ENCODE measurements around the gene LRSAM1.

Gene LRSAM1

DNA sequence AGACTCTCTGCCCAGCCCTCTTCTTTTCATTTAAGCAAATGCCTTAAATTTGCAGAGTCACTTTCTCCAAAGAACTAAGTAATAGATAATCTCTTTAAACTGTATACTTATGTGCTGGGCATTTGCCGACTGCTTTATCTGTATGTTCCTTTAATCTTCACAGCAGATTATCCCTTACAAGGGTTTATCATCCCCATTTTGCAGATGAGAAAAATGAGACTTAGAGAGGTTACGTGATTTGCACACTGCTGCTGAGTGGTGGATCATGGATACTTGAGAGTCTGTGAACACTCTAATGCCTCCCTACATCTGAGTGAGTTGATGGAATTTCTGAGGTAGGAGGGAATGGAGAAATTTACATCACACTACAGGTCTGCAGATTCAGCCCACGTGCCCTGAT is 23.0 kb upstream of the LRSAM1 start:
- no peak for DNase-seq

DNA sequence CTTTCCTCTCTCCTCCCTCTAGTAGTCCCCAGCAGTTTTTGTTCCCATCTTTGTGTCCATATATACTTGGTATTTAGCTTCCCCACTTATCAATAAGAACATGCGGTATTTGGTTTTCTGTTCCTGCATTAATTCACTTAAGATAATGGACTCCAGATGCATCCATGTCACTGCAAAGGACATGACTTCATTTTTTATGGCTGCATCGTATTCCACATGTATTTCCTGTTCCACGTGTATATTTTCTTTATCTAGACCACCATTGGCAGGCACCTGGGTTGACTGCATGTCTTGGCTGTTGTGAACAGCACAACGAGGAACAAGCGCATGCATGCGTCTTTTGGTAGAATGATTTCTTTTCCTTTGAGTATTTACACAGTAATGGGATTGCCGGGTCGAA is 20.9 kb upstream of the LRSAM1 start:
- DNase-seq = no peak

DNA sequence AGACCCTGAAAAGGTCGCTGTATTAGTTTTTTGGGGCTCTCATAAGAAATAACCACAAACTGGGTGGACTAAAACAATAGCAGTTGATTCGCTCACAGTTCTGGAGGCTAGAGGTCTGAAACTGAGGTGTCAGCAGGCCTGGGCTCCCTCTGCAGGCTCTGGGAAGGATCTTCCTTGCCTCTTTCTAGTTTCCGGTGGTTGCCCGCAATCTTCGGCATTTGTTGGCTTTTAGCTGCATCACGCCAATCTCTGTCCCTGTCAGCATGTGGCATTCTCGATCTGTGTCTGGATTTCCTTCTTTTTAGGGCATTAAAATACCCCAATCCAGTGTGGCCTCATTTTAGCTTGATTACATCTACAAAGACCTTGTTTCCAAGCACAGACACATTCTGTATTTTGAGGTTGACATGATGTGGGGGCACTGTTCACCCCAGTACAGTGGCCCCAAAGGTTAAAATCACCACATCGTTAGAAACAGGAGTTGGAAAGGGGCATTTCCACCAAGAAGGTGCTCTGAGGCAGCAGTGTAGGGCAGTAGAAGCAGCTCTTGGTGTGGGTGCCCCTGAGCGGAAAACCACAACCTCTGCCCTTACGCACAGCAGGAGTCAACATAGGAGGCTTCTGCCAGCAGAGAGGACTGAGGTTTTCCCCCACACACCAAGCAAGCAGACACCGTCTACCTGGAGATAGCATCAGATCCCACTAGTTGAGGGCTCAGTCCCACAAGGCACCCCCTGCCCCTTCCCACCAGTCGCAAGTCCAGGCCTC is 13.6 kb upstream of the LRSAM1 start:
- DNase-seq = no peak

DNA sequence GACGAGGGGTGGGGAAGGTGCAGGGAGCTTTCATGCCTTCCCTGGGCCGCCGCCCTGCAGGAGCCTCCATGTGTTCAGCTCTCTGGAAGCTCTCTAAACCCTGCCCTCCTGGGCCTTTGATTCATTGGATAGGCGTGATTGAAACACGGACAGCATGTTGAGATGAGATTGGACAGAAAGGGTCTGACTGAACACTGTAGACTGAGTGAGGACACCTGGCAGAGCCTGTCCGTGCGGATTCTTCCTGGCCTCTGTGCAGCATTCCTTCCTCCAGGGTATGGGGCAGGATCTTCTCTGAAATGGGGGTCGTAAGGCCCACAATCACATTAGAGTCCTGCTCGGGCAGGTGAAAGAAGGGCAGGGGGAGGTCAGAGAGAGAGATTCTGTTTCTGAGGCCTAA is 12.9 kb upstream of the LRSAM1 start:
- no peak for DNase-seq

DNA sequence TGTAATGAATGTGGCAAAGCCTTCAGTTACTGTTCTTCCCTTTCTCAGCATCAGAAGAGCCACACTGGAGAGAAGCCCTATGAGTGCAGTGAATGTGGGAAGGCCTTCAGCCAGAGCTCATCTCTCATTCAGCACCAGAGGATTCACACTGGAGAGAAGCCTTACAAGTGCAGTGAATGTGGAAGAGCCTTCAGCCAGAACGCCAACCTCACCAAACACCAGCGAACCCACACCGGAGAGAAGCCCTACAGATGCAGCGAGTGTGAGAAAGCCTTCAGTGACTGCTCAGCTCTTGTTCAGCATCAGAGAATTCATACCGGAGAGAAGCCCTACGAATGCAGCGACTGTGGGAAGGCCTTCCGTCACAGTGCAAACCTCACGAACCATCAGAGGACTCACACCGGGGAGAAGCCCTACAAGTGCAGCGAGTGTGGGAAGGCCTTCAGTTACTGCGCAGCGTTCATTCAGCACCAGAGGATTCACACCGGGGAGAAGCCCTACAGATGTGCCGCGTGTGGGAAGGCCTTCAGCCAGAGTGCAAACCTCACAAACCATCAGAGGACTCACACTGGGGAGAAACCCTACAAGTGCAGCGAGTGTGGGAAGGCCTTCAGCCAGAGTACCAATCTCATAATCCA is 6.9 kb upstream of the LRSAM1 start:
- no peak for DNase-seq

DNA sequence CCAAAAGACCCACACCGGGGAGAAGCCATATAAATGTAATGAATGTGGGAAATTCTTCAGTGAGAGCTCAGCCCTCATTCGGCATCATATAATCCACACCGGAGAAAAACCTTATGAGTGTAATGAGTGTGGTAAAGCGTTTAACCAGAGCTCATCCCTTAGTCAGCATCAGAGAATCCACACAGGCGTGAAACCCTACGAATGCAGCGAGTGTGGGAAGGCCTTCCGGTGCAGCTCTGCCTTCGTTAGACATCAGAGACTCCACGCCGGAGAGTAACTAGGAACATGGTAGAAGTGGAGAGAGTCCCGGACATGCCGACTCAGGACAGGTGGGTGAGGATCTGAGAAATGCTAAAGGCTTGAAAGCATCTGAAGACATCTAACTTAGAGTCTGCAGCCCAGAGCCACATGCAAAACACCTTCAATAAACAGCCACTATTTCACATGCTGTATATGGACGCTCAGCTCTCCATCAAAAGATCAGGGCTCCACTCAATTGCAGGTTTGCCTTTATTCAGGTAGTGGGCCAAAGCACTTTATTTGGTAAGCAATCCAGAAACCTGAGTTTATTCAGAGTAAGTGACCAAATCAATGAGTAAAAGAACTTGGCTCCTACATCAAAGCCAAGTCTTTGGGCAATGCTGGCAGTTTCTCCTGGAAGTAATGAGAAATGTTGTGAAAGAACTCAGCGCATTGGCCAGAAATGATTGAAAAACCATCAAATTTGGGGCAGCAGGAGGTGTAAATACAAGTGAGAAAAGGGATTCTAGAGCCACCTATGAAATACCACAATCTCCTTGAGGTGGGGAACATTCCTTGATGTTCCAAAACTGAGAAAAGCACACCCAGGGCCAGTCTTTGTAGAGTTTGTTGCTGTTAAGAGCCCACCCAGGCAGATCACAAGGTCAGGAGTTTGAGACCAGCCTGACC is 6.1 kb upstream of the LRSAM1 start:
- no peak for DNase-seq

DNA sequence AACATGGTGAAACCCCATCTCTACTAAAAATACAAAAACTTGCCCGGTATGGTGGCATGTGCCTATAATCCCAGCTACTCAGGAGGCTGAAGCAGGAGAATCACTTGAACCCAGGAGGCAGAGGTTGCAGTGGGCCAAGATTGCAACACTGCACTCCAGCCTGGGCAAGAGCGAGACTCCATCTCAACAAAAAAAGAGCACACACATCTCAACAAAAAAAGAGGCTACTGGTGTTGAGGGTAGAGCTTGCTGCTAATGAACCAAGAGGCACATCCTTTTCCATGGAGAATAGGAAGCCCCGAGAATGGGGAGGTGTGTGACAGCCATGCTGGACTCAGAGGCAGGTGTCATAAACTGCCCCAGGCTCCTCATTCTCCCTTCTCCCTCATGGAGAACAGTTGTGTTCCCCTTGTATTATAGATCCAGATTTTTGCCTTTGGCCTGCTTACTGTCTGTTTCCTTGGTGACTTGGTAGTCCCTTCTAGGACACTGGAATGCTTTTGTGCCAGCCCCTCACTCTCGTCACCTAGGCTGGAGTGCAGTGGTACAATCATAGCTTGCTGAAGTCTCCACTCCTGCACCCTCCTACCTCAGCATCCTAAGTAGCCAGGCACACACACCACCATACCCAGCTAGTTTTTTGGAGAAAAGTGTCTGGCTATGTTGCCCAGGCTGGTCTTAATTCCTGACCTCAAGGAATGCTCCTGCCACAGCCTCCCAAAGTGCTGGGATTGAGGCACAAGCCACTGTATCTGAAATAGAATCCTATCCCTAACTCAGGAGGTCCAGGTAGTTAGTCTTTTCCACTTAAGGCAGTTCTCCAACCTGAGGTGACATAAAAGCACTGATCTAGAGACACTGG is 5.2 kb upstream of the LRSAM1 start:
- no peak for DNase-seq

DNA sequence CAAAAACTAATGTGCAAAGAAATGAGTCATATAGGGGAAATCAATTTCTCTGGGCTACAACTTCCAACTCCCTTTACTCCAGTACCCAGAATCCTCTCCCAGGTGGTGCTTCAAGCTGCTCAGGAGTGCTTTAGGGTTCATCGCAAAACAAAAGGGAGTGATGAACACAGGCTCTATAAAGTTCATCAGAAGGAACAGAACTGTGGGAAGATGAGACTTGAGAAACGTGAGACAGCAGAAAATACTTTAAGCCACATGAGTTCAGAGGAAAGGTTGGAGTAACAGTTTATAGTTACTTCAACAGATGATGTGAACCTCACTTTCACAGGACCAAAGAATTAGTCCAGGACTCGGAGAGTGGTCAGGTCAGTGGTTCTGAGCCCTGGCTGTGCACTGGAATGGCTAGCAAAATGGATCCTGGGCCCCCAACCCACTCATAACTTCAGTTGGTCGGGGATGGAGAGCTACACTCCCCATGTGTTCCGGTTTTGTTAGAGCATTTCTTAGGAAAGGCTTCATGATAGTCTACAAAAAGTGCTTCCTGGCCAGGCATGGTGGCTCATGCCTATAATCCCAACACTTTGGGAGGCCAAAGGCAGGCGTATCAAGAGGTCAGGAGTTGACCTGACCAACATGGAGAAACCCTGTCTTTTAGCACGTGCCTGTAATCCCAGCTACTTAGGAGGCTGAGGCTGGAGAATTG is 4.4 kb upstream of the LRSAM1 start:
- no peak for DNase-seq

DNA sequence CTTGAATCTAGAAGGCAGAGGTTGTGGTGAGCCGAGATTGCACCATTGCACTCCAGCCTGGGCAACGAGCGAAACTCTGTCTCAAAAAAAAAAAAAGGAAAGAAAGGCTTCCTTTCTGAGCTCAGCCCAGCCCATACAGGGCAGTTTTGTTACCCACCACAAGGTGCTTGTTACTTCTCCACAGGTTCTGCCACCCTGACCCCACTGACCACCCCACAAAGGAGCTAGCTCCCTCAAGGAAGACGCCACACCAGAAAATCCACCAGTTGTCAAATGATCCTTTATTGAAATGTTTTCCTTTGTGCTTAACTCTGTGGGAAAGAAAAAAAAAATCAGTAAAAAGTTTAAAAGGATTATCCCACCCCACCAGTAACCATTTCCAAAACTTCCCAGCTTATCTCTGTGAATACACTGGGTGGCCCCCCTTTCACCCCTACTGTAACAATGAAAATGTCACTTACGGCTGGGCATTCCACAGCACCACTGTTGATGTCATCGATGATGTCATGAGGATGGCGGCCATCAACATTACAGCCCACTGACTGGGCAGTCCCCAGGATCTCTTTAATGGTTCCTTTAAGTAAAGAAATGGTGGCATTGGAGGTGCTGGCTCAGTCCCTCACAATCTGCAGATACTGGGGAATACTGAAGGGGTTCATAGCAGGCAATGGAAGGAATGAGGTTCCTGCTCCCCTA is 3.7 kb upstream of the LRSAM1 start:
- no peak for DNase-seq

DNA sequence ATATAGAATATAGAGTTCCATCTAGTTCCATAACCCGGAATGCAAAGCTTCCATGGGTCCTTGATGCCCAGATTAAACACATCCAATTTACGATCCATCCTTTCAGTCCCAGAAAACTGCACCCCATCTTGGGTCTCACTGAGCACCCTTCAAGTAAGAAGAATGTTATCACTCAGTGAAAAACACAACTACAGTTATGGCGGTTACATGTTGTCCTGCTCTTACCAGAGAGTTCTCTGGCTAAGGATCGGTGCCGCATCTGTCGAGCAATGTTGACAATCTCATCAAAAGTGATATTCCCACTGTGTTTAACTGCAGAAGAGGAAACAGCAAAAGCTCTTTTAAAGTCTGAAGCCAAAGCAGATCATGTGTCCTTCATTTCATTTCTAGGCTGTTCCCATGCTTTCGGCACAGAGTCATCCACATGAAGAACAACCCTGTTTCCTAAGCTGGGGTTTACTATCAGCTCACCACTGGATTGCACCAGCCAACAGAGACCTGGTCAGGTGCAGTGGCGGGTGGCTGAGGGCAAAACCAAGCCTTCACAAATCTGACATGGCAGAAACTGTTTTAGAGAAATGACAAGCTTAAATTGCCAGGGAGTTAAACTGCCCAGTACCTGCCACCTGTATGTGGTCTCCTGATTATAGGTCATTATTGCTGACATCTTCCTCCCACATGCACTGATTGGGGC is 3.1 kb upstream of the LRSAM1 start:
- DNase-seq = no peak

DNA sequence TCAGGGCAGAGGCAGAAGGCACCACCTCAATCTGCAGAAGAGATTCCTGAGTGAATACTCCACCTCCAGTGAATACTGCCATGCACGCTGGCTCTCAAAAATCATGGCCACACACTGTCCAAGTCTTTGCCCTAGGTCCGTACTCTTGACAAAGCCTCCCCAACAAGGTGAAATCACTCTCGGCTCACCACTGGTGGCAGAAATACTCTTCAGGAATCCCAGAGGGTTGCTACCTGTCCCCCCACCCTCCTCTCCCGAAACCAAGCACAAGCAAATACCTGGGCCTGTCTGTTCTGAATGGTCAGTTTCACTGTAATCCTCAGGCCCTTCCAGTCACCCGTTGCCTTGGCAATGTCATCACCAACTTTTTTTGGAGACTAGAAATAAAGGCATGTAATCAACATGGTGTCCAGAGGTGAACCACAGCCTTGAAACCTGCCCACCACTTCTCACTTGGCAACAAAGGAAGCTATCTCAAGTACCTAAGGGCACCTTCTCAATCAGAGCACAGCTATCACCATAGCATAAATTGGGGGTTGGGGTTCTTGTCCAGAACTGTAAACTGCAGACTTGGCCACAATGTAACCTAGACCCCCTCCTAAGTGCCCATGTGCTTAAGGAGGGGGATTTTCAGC is 1.9 kb upstream of the LRSAM1 start:
- no peak for DNase-seq

DNA sequence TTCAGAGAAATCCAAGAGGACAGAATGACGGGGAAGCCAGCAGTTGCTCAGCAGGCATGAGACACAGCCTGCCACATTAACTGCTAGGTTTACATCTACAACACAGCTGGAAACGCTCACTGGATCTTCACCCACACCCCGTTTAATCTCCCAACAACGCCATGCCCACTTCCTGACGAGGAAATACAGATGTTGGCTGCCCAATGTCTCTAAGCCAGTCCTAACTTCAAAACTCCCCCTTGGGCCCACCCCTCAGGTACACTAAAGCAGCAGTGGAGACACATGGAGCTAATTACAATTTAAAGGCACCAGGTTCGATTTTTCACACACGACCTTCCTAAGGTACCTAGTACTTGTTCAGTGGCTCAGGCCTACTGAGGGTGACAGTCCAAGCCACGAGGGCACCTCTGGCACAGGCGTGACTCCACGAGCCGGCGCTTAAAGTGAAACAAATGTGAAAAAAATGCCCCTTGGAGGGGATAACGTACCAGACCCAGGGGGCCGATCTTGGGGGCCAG is 1.0 kb upstream of the LRSAM1 start:
- no peak for DNase-seq

DNA sequence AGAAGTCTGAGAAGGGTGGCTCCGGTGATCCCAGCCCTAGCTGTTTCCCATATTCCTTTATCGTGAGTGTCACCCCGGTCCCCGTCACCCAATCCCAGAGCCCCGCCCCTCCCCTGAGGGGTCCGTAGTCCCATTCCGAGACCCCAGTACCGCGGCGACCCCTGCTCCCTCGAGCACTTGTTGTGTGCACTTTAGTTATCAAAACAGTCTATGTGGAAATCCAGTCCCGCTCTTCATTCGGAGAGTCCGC is 223 bp downstream of the LRSAM1 start:
- no peak for DNase-seq

DNA sequence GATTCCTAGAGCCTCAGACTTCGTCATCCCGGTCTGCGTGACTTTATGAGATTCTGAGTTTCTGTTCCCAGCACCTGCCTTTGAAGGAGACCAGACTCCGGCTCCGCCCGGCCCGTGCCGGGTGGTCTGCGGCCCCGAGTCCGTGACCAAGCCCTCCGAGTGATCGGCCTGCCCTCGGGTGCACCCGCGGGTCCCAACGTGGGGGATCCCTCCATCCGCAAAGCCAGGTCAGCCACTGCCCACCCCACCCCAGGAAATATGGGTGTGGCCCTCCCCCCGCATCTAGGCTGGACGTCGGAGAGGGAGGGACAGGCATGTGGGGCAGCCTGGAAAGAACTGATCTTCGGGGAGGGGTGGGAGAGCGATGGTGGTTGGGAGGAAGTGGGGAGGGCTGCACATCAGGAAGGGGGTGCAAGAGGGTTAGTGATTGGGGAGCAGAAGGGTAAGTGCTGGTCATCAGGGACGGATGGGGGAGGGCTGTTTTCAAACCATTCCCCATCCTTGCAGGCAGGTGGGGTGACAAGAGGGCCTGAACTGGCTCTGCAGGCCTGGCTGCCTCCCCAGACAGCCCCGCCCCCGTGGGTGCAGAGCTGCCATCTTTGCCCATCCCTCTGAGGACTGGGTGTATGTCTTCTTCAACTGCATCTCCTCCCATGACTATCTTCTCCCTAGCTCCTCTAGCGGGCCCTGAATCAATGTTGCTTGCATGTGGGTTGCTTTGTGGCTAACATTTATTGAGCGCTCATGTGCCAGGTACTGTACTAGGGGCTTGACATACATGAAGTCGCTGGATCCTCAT is 747 bp downstream of the LRSAM1 start:
- DNase-seq = no peak

DNA sequence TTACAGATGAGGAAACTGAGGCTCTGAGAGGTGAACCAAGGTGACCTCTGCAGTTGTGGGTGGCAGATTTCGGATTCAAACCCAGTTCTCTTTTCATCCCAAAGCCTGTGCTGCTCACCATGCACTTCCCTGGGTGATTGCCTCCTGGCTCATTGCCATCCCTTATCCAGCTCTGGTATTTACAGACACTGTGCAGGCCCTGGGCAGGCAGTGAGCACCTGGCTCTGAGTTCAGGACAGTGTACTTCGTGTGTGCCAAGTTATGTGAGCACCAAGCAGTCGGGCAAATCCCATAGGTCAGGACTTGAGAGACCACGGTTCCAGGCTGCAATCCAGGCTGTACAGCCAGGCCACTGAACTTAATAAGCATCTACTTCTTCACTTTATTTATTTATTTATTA is 1.4 kb downstream of the LRSAM1 start:
- DNase-seq = no peak

DNA sequence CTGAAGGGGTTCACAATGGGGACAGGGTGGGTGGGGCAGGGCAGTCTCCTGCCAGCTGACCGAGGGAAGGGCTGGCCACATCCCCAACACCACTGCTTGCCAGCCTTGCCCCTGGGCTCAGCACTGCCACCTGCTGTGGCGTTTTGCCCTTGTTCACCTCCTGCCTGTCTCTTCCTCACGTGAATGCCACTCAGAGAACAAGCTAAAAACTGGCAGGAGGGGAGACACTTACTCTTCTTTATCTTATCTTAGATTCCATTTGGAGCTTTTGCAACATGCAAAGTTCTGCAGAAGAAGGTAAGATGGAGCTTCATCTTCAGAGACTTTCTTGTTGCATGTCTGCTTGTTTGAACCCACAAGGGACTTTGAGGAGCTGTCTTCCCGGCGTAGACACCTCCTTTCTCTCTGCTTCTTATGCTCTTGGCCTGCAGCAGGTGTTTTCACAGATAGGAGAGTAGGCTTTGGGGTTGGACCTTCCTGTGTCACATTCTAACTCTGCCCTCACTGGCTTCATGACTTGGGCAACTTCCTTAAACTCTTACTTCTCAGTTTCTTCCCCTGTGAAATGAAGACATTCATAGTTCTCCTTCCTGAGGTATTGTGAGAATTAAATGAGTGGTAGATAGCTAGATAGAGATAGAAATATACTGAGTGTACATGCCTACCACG is 4.1 kb downstream of the LRSAM1 start:
- no peak for DNase-seq

DNA sequence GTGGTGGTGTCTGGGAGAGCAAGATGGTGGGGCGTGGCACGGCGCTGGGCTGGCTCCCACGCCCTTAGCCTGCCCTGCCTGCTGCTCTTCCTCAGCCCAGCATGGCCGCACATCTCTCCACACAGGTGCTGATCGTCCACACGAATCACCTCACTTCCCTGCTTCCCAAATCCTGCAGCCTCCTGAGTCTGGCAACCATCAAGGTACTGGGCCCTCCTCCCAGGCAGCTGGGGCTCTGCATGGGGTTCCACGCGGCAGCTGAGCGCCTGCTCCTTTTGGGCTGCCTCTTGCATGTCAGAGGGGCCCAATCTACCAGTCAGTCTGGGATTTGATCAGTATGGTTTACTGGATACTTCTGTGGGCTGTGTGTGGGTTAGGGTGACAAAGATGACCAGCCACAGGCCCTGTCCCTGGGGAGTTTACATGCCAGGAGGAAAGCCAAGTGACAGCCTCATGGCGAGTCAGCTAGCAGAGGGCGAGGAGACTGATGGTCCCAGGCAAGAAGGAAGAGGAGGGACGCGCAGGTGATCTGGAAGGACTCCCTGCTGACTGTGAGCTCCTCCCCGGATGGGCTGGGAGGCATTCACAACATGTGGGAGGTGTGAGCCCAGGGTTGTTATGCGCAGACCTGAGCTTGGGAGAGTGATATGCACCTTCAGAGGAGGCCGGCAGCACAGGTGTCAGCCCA is 6.0 kb downstream of the LRSAM1 start:
- no peak for DNase-seq

DNA sequence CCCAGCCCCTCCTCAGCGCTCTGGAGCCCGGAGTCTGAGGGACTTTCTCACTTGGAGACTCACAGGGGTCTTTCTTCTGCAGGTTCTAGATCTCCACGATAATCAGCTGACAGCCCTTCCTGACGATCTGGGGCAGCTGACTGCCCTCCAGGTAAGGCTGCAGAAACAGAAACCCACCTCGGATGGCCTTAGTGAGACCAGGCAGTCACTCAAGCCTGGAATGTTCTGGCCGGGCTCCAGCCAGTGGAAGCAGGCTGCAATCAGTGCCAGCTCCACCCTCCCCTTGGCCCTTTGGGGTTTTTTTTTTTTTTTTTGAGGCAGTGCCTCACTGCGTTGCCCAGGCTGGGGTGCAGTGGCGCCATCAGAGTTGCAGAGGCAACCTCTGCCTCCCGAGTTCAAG is 7.6 kb downstream of the LRSAM1 start:
- DNase-seq = no peak
